GM21528 (cell line): Measurements from ENCODE around the gene LDLRAD2.
"Not testable (repeated sequence)": the region's sequence is repeated elsewhere in the genome, so short reads cannot be mapped to it uniquely, and the experiment has no call there.

Experiments
- ATAC-seq: cut with Tn5 transposase; IDR thresholded peaks from one replicate; pipeline ENCODE4 v1.9.1; 2021; ENCODE audit warnings: mild to moderate bottlenecking, moderate library complexity; ENCODE audit not compliant: unreplicated experiment, low FRiP score

The LDLRAD2 gene

DNA sequence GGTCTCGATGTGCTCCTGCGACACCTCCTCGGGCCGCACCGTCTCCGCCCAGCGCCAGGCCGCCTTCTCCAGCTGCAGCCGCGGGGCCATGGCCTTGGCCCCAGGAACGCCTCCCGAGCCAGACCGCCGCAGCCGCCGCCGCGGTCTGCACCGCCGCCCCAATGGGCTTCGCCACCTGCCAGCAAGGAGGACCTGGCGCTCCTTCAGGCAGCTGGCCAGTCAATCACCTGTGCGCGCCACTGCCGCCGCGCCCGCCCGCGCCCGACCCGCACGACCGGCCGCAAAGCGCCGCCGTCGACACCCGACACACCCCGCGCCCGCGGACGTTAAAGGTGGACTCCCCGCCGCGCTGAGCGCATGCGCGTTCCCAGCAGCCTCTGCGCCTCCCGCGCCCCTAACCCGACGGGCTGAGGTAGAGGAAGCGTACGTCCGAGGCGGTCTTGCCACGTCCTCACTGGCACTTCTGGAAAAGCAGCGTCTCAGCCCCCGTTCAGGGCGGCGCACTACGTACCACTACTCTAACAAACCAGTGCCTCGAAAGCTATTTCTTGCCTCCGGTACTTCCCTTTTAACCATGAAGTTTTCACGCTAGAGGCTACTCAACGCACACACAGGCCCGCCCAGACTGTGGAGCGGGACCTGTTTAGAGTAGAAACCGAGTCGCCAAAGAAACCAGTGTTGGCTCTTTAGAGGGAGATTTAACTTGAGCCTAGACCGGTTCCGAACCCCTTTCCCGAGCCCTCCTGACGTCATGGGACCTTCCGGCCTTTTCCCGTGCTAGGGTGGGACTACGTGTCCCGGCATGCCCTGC, 29.0 kb upstream of the LDLRAD2 start, which contains the start of gene USP48:
Gene USP48, minus strand, starts transcription at position 282 of the 811 bp plus-strand sequence. Its CDS starts 192 bp downstream, at position 90.
- peak; percentile 72 for ATAC-seq

DNA sequence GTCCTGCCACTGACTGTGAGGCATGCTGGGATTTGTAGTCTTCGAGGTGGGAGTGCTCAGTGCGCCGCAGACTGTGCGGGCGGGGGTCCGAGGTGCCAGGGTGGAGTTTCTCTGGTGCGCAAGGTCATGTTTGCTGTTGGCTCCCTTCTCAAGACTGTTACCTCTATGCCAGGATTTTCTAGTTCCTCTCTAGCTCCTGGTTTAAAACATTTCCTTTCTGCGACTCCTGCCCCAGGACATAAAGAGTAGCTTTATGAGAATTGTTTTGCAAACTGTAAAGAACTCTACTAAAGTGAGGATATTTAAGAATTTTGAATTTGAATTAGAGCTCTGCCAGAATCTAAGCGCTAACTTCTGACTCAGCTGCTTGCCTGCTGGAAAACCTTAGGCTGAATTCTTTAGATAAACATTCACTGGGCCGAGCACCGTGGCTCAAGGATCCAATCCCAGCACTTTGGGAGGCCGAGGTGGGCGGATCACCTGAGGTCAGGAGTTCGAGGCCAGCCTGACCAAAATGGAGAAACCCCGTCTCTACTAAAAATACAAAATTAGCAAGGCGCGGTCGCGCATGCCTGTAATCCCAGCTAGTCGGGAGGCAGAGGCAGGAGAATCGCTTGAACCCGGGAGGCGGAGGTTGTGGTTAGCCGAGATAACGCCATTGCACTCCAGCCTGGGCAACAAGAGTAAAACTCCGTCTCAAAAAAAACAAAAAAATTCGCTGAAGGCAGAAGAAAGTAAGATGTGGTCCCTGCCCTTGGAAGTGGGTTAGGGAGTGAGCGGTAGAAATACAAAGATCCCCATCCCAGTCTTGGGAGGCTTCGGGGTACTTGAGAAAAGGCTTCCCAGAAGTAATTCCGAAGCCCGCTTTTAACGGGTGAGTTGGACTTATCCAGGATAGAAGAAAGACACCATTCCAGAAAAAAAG, 28.1 kb upstream of the LDLRAD2 start:
- no peak for ATAC-seq

GRCh38 chr1:21785764-21786163, 26.3 kb upstream of the LDLRAD2 start:
- not testable (repeated sequence) for ATAC-seq

- no peak for ATAC-seq
Observed at GRCh38 chr1:21786640-21787039, 25.4 kb upstream of the LDLRAD2 start.

DNA sequence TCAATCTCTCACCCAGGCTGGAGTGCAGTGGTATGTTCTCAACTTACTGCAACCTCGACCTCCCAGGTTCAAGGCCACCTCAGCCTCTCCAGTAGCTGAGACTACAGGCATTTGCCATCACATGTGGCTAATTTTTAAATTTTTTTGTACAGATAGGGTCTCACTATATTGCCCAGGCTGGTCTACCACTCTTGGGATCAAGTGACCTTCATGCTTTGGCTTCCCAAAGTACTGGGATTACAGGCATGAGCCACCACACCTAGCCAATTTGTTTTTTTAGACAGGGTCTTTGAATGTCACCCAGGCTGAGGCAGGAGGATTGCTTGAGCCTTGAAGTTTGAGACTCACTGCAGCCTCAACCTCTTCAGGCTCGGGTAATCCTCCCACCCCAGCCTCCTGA, 19.0 kb upstream of the LDLRAD2 start:
- no peak for ATAC-seq

DNA sequence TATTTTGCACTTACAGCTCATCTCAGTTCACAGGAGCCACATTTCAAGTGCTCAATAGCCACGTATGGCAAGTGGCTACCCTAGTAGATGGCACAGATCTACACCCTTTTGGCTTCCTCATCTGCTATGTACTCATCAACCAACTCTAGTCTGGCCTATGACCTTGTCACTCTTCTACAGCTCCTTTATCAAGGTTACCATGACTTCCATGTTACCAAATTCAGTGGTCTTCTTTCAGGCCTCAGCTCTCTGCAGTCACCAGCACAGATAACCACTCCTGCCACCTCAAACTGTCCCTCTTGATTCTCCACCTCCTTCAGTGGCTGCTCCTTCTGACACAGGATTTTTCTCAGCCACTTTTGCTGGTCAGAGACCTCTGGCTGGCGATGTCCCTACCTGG, 17.4 kb upstream of the LDLRAD2 start:
- no peak for ATAC-seq

DNA sequence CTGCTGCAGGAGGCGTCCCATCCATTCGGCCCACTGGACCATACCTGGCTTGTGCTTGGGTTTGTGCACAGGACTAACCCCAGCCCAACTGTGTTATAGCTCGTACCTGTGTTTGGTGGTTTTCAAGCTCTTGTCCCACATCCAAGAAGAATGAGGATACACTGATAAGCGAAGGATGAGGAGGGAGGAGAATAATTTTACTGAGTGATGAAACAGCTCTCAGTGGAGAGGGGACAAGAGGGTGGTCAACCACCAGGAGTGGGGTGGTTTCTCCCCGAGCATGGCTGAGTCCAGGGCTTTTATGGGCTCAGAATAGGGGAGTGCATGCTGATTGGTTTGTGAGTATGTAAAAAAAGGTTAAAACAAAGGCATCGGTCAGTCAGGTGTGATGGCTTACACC, 17.0 kb upstream of the LDLRAD2 start:
- ATAC-seq: no peak

- ATAC-seq: no peak
Observed at GRCh38 chr1:21799730-21800129, 12.3 kb upstream of the LDLRAD2 start.

- ATAC-seq: no peak
Observed at GRCh38 chr1:21801100-21801499, 11.0 kb upstream of the LDLRAD2 start.

- ATAC-seq: no peak
Observed at GRCh38 chr1:21804536-21804935, 7.5 kb upstream of the LDLRAD2 start.

GRCh38 chr1:21813542-21813941, 1.5 kb downstream of the LDLRAD2 start:
- ATAC-seq: no peak

DNA sequence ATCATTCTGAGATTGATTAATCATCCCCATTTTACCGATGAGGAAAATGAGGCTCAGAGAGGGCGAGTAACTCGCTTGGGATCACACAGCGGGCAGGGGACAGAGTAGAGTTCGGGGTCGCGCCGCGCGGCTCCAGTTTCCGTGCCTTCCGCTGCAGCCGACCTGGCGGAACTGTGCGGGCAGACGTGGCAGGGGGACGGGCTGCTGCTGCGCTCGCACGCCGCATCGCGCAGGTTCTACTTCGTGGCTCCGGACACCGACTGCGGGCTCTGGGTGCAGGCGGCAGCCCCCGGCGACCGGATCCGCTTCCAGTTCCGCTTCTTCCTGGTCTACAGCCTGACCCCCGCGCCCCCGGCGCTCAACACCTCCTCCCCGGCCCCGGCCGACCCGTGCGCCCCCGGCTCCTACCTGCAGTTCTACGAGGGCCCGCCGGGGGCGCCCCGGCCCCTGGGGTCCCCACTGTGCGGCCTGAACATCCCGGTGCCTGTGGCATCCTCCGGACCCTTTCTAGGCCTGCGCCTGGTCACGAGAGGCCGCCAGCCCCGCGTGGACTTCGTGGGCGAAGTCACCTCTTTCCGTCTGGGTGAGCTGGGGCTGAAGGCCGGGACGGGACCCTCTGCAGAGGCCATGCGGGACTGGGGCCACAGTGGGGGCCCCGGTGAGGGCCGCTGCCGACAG, 2.3 kb downstream of the LDLRAD2 start:
- no peak for ATAC-seq

DNA sequence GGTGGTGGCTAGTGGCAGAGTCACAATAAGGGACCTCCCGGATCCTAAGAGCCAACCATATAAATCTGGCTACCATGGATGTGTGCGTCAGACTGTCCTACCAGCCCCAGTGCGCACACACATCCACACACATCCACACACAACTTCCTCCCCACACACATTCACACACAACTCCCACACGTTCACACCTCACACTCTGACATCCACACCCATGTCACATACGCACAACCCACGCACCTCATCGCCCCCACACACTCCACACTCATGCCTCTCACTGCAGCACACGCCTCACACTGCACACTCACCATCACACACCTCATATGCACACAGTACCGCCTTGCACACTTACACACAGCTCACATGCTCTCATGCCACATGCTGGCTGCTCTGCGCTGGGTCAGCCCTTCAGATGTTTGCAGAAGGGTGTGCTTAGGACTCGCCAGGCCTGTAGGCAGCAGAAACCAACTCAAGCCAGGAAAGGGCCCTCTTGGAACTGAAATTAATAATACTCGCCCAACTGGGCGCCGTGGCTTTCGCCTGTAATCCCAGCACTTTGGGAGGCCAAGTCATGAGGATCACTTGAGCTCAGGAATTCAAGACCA, 3.0 kb downstream of the LDLRAD2 start:
- ATAC-seq: no peak

DNA sequence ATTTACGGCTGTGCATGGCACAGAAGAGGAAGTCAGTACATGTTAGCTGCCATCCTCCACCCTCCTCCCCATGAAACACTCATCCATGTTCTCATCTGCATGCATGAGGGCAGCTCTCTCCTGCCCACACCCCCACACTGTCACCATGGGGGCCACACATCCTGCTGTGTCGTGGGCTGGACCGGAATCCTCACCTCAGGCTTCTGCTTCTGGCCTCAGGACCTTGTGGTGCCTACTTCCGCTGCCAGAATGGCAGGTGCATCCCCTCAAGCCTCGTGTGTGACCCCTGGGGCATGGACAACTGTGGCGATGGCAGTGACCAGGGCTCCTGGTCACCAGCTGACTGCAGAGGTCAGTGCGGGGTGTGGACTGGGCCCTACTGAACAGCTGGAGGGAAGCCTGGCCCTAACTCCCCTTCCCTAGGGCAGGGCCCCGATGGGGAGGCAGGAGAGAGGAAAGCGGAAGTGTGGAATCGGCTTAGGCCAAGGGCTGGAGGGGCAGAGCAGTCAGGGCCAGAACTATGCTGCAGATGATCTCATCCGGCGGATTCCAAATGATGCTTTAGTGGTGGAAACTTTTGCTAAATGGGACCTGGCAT, 3.8 kb downstream of the LDLRAD2 start:
- no peak for ATAC-seq

- ATAC-seq: no peak
Observed at GRCh38 chr1:21816602-21817302, 4.7 kb downstream of the LDLRAD2 start.

- no peak for ATAC-seq
Observed at GRCh38 chr1:21818656-21819055, 6.6 kb downstream of the LDLRAD2 start.

- no peak for ATAC-seq
Observed at GRCh38 chr1:21820597-21821232, 8.7 kb downstream of the LDLRAD2 start.

DNA sequence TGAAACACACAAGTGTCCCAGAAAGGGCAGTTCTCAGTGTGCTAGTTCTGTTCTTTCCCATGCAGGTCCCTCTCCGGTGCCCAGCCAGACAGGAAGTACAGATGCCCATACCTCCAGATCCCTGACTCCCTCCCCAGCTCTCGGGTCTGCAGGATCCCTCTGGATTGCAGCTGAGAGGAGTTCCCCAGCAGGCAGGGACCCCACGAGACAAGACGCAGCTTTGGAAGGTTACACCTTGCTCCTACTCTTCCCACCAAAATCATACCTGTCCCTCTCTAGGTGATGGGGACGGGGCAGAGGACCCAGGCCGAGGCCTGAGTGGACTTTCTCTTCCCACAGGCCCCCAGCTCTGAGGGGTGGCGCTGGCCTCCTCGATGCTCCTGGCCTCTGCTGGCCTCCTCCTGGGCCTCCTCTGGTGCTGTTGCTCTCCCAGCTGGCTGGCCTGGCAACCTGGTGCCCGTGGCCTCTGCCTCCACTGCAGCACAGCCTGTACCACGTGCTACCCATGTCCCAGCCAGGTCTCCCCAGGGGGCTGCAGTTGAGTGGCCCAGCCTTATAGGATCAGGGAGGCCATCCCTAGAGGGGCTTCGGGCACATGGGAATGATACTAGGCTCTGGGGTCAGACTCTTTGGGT, 9.4 kb downstream of the LDLRAD2 start:
- no peak for ATAC-seq

- ATAC-seq: no peak
Observed at GRCh38 chr1:21822349-21822748, 10.3 kb downstream of the LDLRAD2 start.
